Neural progenitor cell (in vitro differentiated cells): ENCODE measurements around the gene CCDC8. TPM values are rescaled to one million over a fixed set of nuclear protein-coding genes. Genes with fewer than 3 reads are reported as not detected.

Experiments
- DNase-seq: peaks from one replicate; pipeline ENCODE4 v3.0.0-alpha.2; 2016; ENCODE audit warnings: low spot score
- H2AFZ ChIP-seq: fragments of 200-600 bp; sonication (generic); replicated peaks from 2 replicates; pipeline ENCODE4 v1.6.1; 2016; ENCODE audit warnings: antibody characterized with exemption
- H3F3A ChIP-seq: fragments of 200-600 bp; sonication (generic); 2 replicates; pipeline ENCODE4 v1.6.1; 2016; ENCODE audit warnings: antibody characterized with exemption, low read depth
- H3K27ac ChIP-seq: fragments of 200-600 bp; sonication (generic); 2 replicates; pipeline ENCODE4 v1.5.1; 2016; ENCODE audit warnings: mild to moderate bottlenecking
- H3K27me3 ChIP-seq: fragments of 200-600 bp; sonication (generic); 2 replicates; pipeline ENCODE4 v1.6.1; 2016; ENCODE audit warnings: mild to moderate bottlenecking, moderate library complexity
- H3K36me3 ChIP-seq: fragments of 200-600 bp; sonication (generic); 2 replicates; pipeline ENCODE4 v1.5.1; 2016
- H3K4me1 ChIP-seq: fragments of 200-600 bp; sonication (generic); 2 replicates; pipeline ENCODE4 v1.6.1; 2016; ENCODE audit warnings: mixed run types
- H3K4me2 ChIP-seq: fragments of 200-600 bp; sonication (generic); 2 replicates; pipeline ENCODE4 v1.6.1; 2016
- H3K4me3 ChIP-seq: fragments of 200-600 bp; sonication (generic); 2 replicates; pipeline ENCODE4 v1.5.1; 2016
- H3K79me2 ChIP-seq: fragments of 200-600 bp; sonication (generic); 2 replicates; pipeline ENCODE4 v1.6.1; 2016; ENCODE audit warnings: low read depth
- H3K9ac ChIP-seq: fragments of 200-600 bp; sonication (generic); 2 replicates; pipeline ENCODE4 v1.6.1; 2016
- H3K9me3 ChIP-seq: fragments of 200-600 bp; sonication (generic); 2 replicates; pipeline ENCODE4 v1.5.1; 2016; ENCODE audit warnings: low read depth
- H4K20me1 ChIP-seq: fragments of 200-600 bp; sonication (generic); 2 replicates; pipeline ENCODE4 v1.6.1; 2016; ENCODE audit warnings: low read depth
- H3K27ac Mint-ChIP-seq: 3 replicates; pipeline ENCODE4 v1.8.0; 2021; ENCODE audit warnings: mixed read lengths
- H3K27me3 Mint-ChIP-seq: 2 replicates; pipeline ENCODE4 v1.8.0; 2022; ENCODE audit warnings: low read depth, mild to moderate bottlenecking, inconsistent platforms, moderate library complexity, mixed read lengths; ENCODE audit not compliant: insufficient read depth
- H3K36me3 Mint-ChIP-seq: 3 replicates; pipeline ENCODE4 v1.8.0; 2021; ENCODE audit warnings: mixed read lengths
- H3K4me1 Mint-ChIP-seq: 3 replicates; pipeline ENCODE4 v1.8.0; 2021; ENCODE audit warnings: mixed read lengths
- H3K4me3 Mint-ChIP-seq: 3 replicates; pipeline ENCODE4 v1.8.0; 2021; ENCODE audit warnings: mild to moderate bottlenecking, moderate library complexity, mixed read lengths
- H3K9me3 Mint-ChIP-seq: 3 replicates; pipeline ENCODE4 v1.8.0; 2020; ENCODE audit warnings: mixed read lengths
- EZH2 ChIP-seq: fragments of 200-600 bp; sonication (generic); IDR thresholded peaks from 2 replicates; pipeline ENCODE4 v1.6.1; 2017; ENCODE audit warnings: antibody characterized with exemption, mild to moderate bottlenecking, moderate library complexity
- EZH2phosphoT487 ChIP-seq: fragments of 200-600 bp; sonication (generic); IDR thresholded peaks from 2 replicates; pipeline ENCODE4 v1.6.1; 2017; ENCODE audit warnings: antibody characterized with exemption
- total RNA-seq: library from RNA; depleted of rRNA; stranded (reverse); fragments of >200 nt; gene quantifications from 2 replicates; pipeline ENCODE4 v1.2.3, GENCODE V29; 2015; ENCODE audit warnings: low replicate concordance
- TF ChIP-seq, protein P1 (sequence below): fragments of 200-600 bp; sonication (generic); IDR thresholded peaks from 2 replicates; pipeline ENCODE4 v1.5.1; 2017; ENCODE audit warnings: antibody characterized with exemption, mild to moderate bottlenecking

The CCDC8 gene
- total RNA-seq, 1 donor from 2014 or later: 2.8 TPM

DNA sequence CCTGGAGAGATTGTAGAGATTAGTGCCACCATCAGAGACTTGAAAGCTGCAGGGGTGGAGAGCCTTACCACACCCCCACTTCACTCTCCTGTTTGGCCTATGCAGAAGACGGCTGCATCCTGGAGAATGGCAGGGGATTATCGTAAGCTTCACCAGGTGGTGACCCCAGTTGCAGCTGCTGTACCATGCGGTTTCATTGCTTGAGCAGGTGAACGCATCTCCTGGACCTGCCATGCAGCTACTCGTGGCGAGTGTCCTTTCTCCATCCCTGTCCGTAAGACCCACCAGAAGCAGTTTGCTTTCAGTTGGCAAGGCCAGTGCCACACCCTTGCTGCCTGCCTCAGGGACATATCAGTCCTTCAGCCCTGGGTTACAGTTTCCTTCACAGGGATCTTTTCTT, 45.2 kb downstream of the CCDC8 start:
- no peaks in the 10 kb centered on the region for H3K27me3 ChIP-seq
- TF ChIP-seq, protein P1, sequence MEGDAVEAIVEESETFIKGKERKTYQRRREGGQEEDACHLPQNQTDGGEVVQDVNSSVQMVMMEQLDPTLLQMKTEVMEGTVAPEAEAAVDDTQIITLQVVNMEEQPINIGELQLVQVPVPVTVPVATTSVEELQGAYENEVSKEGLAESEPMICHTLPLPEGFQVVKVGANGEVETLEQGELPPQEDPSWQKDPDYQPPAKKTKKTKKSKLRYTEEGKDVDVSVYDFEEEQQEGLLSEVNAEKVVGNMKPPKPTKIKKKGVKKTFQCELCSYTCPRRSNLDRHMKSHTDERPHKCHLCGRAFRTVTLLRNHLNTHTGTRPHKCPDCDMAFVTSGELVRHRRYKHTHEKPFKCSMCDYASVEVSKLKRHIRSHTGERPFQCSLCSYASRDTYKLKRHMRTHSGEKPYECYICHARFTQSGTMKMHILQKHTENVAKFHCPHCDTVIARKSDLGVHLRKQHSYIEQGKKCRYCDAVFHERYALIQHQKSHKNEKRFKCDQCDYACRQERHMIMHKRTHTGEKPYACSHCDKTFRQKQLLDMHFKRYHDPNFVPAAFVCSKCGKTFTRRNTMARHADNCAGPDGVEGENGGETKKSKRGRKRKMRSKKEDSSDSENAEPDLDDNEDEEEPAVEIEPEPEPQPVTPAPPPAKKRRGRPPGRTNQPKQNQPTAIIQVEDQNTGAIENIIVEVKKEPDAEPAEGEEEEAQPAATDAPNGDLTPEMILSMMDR: no peak
- TF ChIP-seq EZH2: no peak
- TF ChIP-seq EZH2phosphoT487: no peak
- Mint-ChIP-seq H3K4me1 (peaks cover 47% of the 10 kb centered on the region), H3K4me3 (no peak overlapping the region), H3K36me3 (peaks cover 25% of the 10 kb centered on the region), H3K27me3 (peaks cover 5% of the 10 kb centered on the region), H3K9me3 (no peaks in the 10 kb centered on the region), H3K27ac (no peak overlapping the region)
- H3K4me2 ChIP-seq: no peak overlapping the region
- no peaks in the 10 kb centered on the region for H3K9me3 ChIP-seq
- peaks cover 60% of the 10 kb centered on the region for H3K79me2 ChIP-seq
- H4K20me1 ChIP-seq: peaks cover 50% of the 10 kb centered on the region
- no peak overlapping the region for H3K4me3 ChIP-seq
- no peak overlapping the region for H3K27ac ChIP-seq
- DNase-seq: no peak
- no peak overlapping the region for H2AFZ ChIP-seq
- H3K4me1 ChIP-seq: peaks cover 28% of the 10 kb centered on the region
- peaks cover 11% of the 10 kb centered on the region for H3F3A ChIP-seq
- H3K36me3 ChIP-seq: peaks cover 4% of the 10 kb centered on the region
- H3K9ac ChIP-seq: no peak overlapping the region

DNA sequence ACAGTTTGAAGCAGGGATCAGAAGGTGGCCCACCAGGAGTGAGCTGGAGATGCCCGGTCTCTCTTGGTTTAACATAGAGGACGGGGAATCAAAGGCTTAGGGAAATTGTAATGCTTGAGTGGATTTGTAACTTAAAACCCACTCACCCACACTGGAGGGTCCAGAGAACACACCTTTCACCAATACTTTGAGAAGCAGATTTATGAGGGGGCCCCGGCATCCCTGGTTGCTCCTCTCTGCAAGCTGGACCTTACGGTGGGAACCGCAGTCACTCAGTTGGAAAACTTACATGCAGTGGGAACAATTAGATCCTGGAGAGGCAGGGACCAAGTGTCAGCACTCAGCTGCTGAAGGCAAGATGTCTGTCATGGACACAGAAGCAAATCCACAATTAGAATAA, 45.9 kb downstream of the CCDC8 start:
- no peaks in the 10 kb centered on the region for H3K9me3 ChIP-seq
- Mint-ChIP-seq H3K4me3 (no peak overlapping the region), H3K27me3 (peaks cover 5% of the 10 kb centered on the region), H3K9me3 (no peaks in the 10 kb centered on the region), H3K36me3 (peaks cover 25% of the 10 kb centered on the region), H3K4me1 (peaks cover 40% of the 10 kb centered on the region), H3K27ac (no peak overlapping the region)
- DNase-seq: no peak
- H3K4me1 ChIP-seq: peaks cover 22% of the 10 kb centered on the region
- peaks cover 4% of the 10 kb centered on the region for H3K36me3 ChIP-seq
- peaks cover 55% of the 10 kb centered on the region for H3K79me2 ChIP-seq
- TF ChIP-seq EZH2phosphoT487 (no peak), EZH2 (no peak)
- TF ChIP-seq, protein P1: no peak
- H4K20me1 ChIP-seq: peaks cover 43% of the 10 kb centered on the region
- H3K4me3 ChIP-seq: no peak overlapping the region
- H2AFZ ChIP-seq: no peak overlapping the region
- no peak overlapping the region for H3K9ac ChIP-seq
- H3K27me3 ChIP-seq: no peaks in the 10 kb centered on the region
- peak overlapping the region; percentile 18 for H3K27ac ChIP-seq
- peak overlapping the region; percentile 6 for H3K4me2 ChIP-seq
- peaks cover 4% of the 10 kb centered on the region for H3F3A ChIP-seq

DNA sequence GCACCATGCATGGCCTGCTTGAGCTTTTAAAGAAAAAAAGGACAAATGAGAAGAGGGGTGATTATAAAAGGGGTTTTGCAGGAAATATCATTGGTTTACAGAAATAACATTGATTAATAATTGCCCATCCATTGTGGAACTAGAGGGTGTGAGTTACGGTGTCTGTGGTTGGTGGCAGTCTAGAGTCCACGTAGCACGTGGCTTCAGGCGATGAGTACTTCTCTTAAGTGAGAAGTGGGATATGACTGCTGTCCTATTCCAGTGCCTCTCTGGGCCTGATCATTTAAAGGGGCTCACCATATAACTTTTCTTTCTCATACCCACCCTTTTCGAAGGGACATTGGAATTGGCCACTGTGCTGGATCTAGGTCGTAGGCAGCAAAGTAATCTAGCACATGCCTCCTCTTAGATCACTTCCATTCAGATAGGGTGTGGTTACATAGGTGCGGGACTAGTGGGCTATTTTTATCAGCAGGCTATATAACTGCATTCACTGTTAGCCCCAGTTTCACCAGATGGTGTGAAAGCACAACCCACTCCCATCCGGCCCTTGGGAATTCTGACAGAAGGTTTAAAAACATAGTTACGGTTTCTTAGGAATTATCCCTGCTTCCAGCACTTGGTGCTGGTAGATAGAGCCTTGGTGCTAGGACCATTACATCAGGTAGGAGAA, 46.6 kb downstream of the CCDC8 start:
- Mint-ChIP-seq H3K27me3 (peaks cover 5% of the 10 kb centered on the region), H3K4me3 (no peak overlapping the region), H3K36me3 (peaks cover 28% of the 10 kb centered on the region), H3K9me3 (no peaks in the 10 kb centered on the region), H3K27ac (peak overlapping the region; percentile 46), H3K4me1 (peaks cover 34% of the 10 kb centered on the region)
- Histone ChIP-seq H3K9ac (no peak overlapping the region), H3K27me3 (no peaks in the 10 kb centered on the region), H2AFZ (no peak overlapping the region), H3K4me2 (no peak overlapping the region), H4K20me1 (peaks cover 36% of the 10 kb centered on the region), H3F3A (no peaks in the 10 kb centered on the region), H3K4me1 (peaks cover 21% of the 10 kb centered on the region), H3K4me3 (no peak overlapping the region), H3K36me3 (peaks cover 11% of the 10 kb centered on the region), H3K79me2 (peaks cover 55% of the 10 kb centered on the region), H3K27ac (peak overlapping the region; percentile 18), H3K9me3 (no peaks in the 10 kb centered on the region)
- DNase-seq: no peak
- no peak for TF ChIP-seq EZH2
- TF ChIP-seq, protein P1: no peak
- TF ChIP-seq EZH2phosphoT487: no peak
